Gastroesophageal sphincter (tissue), 4 donors: Measurements from ENCODE around the gene RPA1. TPM values are rescaled to one million over a fixed set of nuclear protein-coding genes. Genes with fewer than 3 reads are reported as not detected.

Experiments
- ATAC-seq: fragments of 150-250 bp; one replicate; pipeline ENCODE4 v1.9.1; 2016; ENCODE audit warnings: mild to moderate bottlenecking, moderate library complexity
- H3K27ac ChIP-seq, 4 donors: fragments of 200-600 bp; sonication (generic) in 3 of 4; 1 replicate in 3 of 4; 2 replicates in 1 of 4; pipeline ENCODE4 v1.5.1; 2016 to 2019
- H3K27me3 ChIP-seq: fragments of 200-600 bp; sonication (generic); one replicate; pipeline ENCODE4 v1.5.1; 2019
- H3K36me3 ChIP-seq, 2 donors: fragments of 200-600 bp; sonication (generic); one replicate each; pipeline ENCODE4 v1.5.1; 2019; ENCODE audit warnings: control low read depth in 1 of 2
- H3K4me1 ChIP-seq, 3 donors: fragments of 200-600 bp; sonication (generic); 1 replicate in 2 of 3; 2 replicates in 1 of 3; pipeline ENCODE4 v1.5.1; 2016 to 2019; ENCODE audit warnings: control low read depth in 2 of 3
- H3K4me3 ChIP-seq, 2 donors: fragments of 200-600 bp; sonication (generic); one replicate each; pipeline ENCODE4 v1.5.1; 2019; ENCODE audit warnings: mild to moderate bottlenecking in 1 of 2, moderate library complexity in 1 of 2
- H3K9me3 ChIP-seq, 3 donors: fragments of 200-600 bp; sonication (generic); one replicate each; pipeline ENCODE4 v1.5.1; 2017 to 2019; ENCODE audit warnings: control low read depth in 2 of 3
- CTCF ChIP-seq, 4 experiments: fragments of 200-600 bp in 2 of 4; fragments of 450-650 bp in 2 of 4; sonication (generic) in 1 of 4; IDR thresholded peaks; one replicate each; pipeline ENCODE4 v1.5.1; 2017 to 2019; ENCODE audit warnings: antibody characterized with exemption in 4 of 4, mild to moderate bottlenecking in 2 of 4, moderate library complexity in 2 of 4
- EP300 ChIP-seq: sonication (generic); formaldehyde crosslinking; IDR thresholded peaks from one replicate; pipeline ENCODE4 v1.6.1; 2017; ENCODE audit warnings: antibody characterized with exemption, mild to moderate bottlenecking
- POLR2A ChIP-seq, 2 donors: fragments of 450-650 bp; IDR thresholded peaks; one replicate each; pipeline ENCODE4 v1.6.1; 2017; ENCODE audit warnings: antibody characterized with exemption in 2 of 2, mild to moderate bottlenecking in 2 of 2, moderate library complexity in 1 of 2
- POLR2AphosphoS5 ChIP-seq: sonication (generic); formaldehyde crosslinking; IDR thresholded peaks from one replicate; pipeline ENCODE4 v1.6.1; 2017; ENCODE audit warnings: antibody characterized with exemption
- WGBS, 2 donors: methylation state at CpG; one replicate each; pipeline ENCODE4 v1.1.5; 2018; ENCODE audit warnings: low coverage in 1 of 2; 5-methylcytosine and 5-hydroxymethylcytosine counted together
- total RNA-seq, 4 donors: library from RNA; depleted of rRNA; stranded (reverse); fragments of >200 nt; gene quantifications; one replicate each; pipeline ENCODE4 v1.1.0, GENCODE V29; 2016

Gene RPA1
- total RNA-seq, 4 donors from 2014 or later: 22.0 to 33.0 (median 25.2) TPM

GRCh38 chr17:1880851-1881630, 51.2 kb downstream of the RPA1 start:
- no peaks in the 10 kb centered on the region for H3K4me1 ChIP-seq
- TF ChIP-seq CTCF (IDR thresholded peaks at IDR 0.05): no peak
- TF ChIP-seq EP300: no peak
- TF ChIP-seq POLR2A (IDR thresholded peaks at IDR 0.05): no peak
- TF ChIP-seq POLR2AphosphoS5: no peak
- no peak overlapping the region for H3K27ac ChIP-seq
- H3K36me3 ChIP-seq: peaks cover 0 to 100% of the 10 kb centered on the region in 2 donors
- H3K4me3 ChIP-seq: no peak overlapping the region
- H3K9me3 ChIP-seq: no peaks in the 10 kb centered on the region
- H3K27me3 ChIP-seq: no peaks in the 10 kb centered on the region
- 71 to 78% methylated on average over 4 of the region's 12 CpGs for WGBS, 2 donors
- ATAC-seq: no peak

- Histone ChIP-seq H3K4me3 (no peak overlapping the region), H3K27ac (no peak overlapping the region), H3K36me3 (peaks cover 0 to 100% of the 10 kb centered on the region in 2 donors), H3K27me3 (no peaks in the 10 kb centered on the region), H3K9me3 (no peaks in the 10 kb centered on the region), H3K4me1 (no peaks in the 10 kb centered on the region)
- 83 to 100% methylated on average over 1 to 8 of the region's 10 CpGs for WGBS, 2 donors
- TF ChIP-seq POLR2AphosphoS5: no peak
- peak in 3 of 4 experiments; percentile 39 to 48 (median 42) for TF ChIP-seq CTCF (IDR thresholded peaks at IDR 0.05)
- ATAC-seq: no peak
Observed at GRCh38 chr17:1882836-1883235, 53.0 kb downstream of the RPA1 start.

GRCh38 chr17:1883536-1883935, 53.7 kb downstream of the RPA1 start:
- WGBS, 2 donors: 94 to 100% methylated on average over 5 to 12 of the region's 16 CpGs
- Histone ChIP-seq H3K4me1 (no peaks in the 10 kb centered on the region), H3K27me3 (no peaks in the 10 kb centered on the region), H3K27ac (no peak overlapping the region), H3K36me3 (peaks cover 0 to 100% of the 10 kb centered on the region in 2 donors), H3K4me3 (no peak overlapping the region), H3K9me3 (no peaks in the 10 kb centered on the region)
- no peak for ATAC-seq
- TF ChIP-seq POLR2AphosphoS5 (no peak), CTCF (IDR thresholded peaks at IDR 0.05) (no peak), POLR2A (IDR thresholded peaks at IDR 0.05) (no peak), EP300 (no peak)

GRCh38 chr17:1888741-1889140, 58.9 kb downstream of the RPA1 start:
- no peaks in the 10 kb centered on the region for H3K27me3 ChIP-seq
- H3K27ac ChIP-seq: no peak overlapping the region
- no peak for ATAC-seq
- H3K4me1 ChIP-seq: no peaks in the 10 kb centered on the region
- H3K36me3 ChIP-seq: peaks cover 0 to 100% of the 10 kb centered on the region in 2 donors
- no peak for TF ChIP-seq CTCF (IDR thresholded peaks at IDR 0.05)
- TF ChIP-seq EP300: no peak
- TF ChIP-seq POLR2A (IDR thresholded peaks at IDR 0.05): no peak
- no peak for TF ChIP-seq POLR2AphosphoS5
- H3K9me3 ChIP-seq: no peaks in the 10 kb centered on the region
- no peak overlapping the region for H3K4me3 ChIP-seq
- 86 to 87% methylated on average over 2 to 14 of the region's 14 CpGs for WGBS, 2 donors

GRCh38 chr17:1890758-1891450, 61.1 kb downstream of the RPA1 start:
- Histone ChIP-seq H3K36me3 (peaks cover 0 to 100% of the 10 kb centered on the region in 2 donors), H3K27ac (no peak overlapping the region), H3K9me3 (no peaks in the 10 kb centered on the region), H3K4me1 (no peaks in the 10 kb centered on the region), H3K27me3 (no peaks in the 10 kb centered on the region), H3K4me3 (no peak overlapping the region)
- ATAC-seq: no peak
- TF ChIP-seq POLR2A (IDR thresholded peaks at IDR 0.05) (no peak), CTCF (IDR thresholded peaks at IDR 0.05) (no peak), POLR2AphosphoS5 (no peak), EP300 (no peak)
- 79 to 82% methylated on average over 11 of the region's 15 CpGs for WGBS, 2 donors
